Activated T-cell treated with anti-CD3 and anti-CD28 coated beads, Interleukin-2, amount 50 U/mL, for 24 hours (primary cell): ENCODE data around the gene DICER1.
A peak's percentile ranks its signal among the peaks of the same experiment; 100 is the strongest.

ENCODE experiments used
- DNase-seq: peaks from one replicate; pipeline ENCODE4 v3.0.0-alpha.2; 2020
- H3K27ac Mint-ChIP-seq: 2 replicates; pipeline ENCODE4 v1.8.0; 2020; ENCODE audit warnings: mild to moderate bottlenecking, mixed read lengths
- H3K27me3 Mint-ChIP-seq: 2 replicates; pipeline ENCODE4 v1.8.0; 2020; ENCODE audit warnings: mixed read lengths
- H3K36me3 Mint-ChIP-seq: 2 replicates; pipeline ENCODE4 v1.8.0; 2020; ENCODE audit warnings: low read depth, mixed read lengths
- H3K4me1 Mint-ChIP-seq: 2 replicates; pipeline ENCODE4 v1.8.0; 2020; ENCODE audit warnings: low read depth, mixed read lengths
- H3K4me3 Mint-ChIP-seq: 2 replicates; pipeline ENCODE4 v1.8.0; 2020; ENCODE audit warnings: mild to moderate bottlenecking, moderate library complexity, mixed read lengths
- H3K9me3 Mint-ChIP-seq: 2 replicates; pipeline ENCODE4 v1.8.0; 2020; ENCODE audit warnings: mixed read lengths

Gene DICER1

DNA sequence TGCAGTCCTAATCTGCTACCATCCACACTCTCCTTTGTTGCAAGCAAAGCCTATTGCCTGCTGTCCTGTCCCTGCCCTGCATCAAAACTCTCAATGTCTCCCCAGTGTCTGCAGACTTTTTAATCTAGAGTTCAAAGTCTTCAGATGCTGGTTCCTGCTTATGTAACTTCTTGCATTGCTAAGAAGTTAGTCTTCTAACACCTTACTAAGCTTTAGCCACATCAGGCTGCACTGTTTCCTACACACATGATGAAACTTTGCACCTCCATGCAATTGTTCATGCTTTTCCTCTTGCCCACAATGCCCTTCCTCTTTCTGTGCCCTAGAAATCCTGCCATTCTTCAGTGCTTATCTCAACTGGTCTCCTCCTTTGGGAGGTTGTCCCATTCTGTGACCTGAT lies 16.2 kb upstream of the DICER1 start:
- Mint-ChIP-seq H3K36me3 (no peaks in the 10 kb centered on the region), H3K4me1 (no peaks in the 10 kb centered on the region), H3K9me3 (no peaks in the 10 kb centered on the region), H3K27me3 (peaks cover 3% of the 10 kb centered on the region), H3K27ac (no peak overlapping the region), H3K4me3 (no peak overlapping the region)
- DNase-seq: no peak

DNA sequence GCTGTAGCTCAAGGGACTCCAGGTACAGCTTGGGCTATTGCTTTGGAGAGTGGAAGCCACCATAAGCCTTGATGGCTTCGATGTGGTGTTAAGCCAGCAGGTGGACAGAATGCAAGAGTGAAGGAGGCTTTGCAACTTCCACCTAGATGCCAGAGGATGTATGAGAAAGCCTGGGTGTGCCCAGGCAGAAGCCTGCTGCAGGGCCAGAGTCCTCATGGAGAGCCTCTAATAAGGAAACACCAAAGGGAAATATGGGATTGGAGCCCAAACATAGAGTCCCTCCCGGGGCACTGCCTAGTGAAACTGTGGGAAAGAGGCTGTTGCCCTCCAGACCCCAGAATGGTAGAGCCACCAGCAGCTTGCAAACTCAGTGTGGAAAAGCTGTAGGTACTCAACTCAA lies 9.8 kb upstream of the DICER1 start:
- Mint-ChIP-seq H3K9me3 (peaks cover 8% of the 10 kb centered on the region), H3K27me3 (no peaks in the 10 kb centered on the region), H3K4me1 (no peaks in the 10 kb centered on the region), H3K4me3 (no peak overlapping the region), H3K27ac (no peak overlapping the region), H3K36me3 (no peaks in the 10 kb centered on the region)
- DNase-seq: no peak

DNA sequence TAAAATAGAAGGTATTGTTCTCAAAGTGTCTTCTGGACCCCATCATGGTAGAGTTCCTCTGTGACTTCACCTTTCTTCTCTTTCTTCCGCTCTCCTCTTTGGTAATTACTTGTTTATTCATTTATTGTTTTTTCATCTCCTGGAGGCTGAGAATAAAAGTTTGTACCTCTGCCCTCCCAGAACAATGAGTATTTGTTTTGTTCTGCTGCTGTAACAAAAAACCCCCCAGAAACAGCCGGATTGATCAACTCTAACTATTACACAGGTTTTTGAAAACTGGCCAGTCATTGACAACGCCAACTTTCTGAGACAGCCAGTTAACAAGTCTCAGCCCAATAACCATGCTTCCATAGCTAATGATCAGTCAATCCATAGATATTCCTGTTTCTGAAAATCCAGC lies 8.2 kb upstream of the DICER1 start:
- no peaks in the 10 kb centered on the region for H3K36me3 Mint-ChIP-seq
- H3K27me3 Mint-ChIP-seq: no peaks in the 10 kb centered on the region
- no peaks in the 10 kb centered on the region for H3K4me1 Mint-ChIP-seq
- H3K4me3 Mint-ChIP-seq: no peak overlapping the region
- peaks cover 8% of the 10 kb centered on the region for H3K9me3 Mint-ChIP-seq
- no peak for DNase-seq
- no peak overlapping the region for H3K27ac Mint-ChIP-seq

DNA sequence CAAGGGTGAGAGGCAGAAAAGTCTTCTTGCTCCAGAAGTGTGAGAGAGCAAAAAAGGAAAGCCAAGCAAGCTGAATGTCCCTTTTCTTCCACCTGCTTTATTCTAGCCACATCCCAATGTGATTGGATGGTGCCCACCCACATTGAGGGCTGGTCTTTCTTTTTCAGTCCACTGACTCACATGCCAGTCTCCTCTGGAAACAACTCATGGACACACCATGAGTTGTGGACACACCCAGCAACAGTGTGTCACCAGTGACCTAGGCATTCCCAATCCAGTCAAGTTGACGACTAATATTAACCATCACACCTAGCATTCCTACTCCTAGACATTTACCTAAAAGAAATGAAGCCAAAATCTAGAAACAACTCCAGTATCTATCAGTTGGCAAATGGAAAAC lies 7.2 kb upstream of the DICER1 start:
- no peak for DNase-seq
- peaks cover 8% of the 10 kb centered on the region for H3K9me3 Mint-ChIP-seq
- no peak overlapping the region for H3K4me3 Mint-ChIP-seq
- H3K4me1 Mint-ChIP-seq: no peaks in the 10 kb centered on the region
- H3K27ac Mint-ChIP-seq: no peak overlapping the region
- no peaks in the 10 kb centered on the region for H3K27me3 Mint-ChIP-seq
- no peaks in the 10 kb centered on the region for H3K36me3 Mint-ChIP-seq

DNA sequence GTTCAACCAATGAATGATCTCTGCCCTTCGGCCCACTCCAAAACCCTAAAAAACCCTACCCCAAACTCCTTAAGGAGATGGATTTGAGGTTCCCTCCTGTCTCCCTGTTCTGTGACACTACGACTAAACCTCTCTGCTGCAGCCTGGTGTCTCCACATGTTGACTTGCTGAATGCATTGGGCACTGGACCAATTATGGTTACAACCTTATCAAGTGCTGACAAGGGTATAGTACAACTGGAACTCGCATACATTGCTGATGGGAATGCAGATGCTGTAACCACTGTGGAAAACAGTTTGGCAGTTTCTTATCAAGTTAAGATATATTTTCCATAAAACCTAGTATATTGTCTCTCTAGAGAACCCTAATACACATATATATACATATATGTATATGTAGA lies 6.3 kb upstream of the DICER1 start:
- no peaks in the 10 kb centered on the region for H3K27me3 Mint-ChIP-seq
- H3K4me3 Mint-ChIP-seq: no peak overlapping the region
- H3K9me3 Mint-ChIP-seq: peaks cover 8% of the 10 kb centered on the region

DNA sequence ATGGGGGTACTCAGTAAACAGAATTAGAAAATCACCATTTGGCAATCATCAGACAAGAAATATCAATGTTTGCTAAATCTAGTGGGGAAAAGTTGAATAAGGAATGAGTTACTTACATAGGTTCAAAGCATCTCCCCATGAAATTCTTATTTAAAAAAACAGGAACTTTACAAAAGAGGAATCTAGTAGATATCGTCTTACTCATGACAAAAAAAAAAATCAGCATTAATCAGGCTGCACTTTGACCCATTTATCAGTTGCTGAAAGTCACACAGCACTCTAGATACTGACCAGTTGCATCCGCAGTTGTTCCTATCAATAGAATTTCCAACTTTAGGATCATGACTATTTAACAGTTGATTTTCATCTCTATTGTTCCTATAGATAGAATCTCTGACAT lies 5.8 kb upstream of the DICER1 start:
- Mint-ChIP-seq H3K36me3 (no peaks in the 10 kb centered on the region), H3K27ac (no peak overlapping the region), H3K4me1 (peaks cover 2% of the 10 kb centered on the region), H3K9me3 (peaks cover 8% of the 10 kb centered on the region), H3K4me3 (no peak overlapping the region), H3K27me3 (no peaks in the 10 kb centered on the region)
- DNase-seq: no peak

More for the DNA sequence above, 6.3 kb upstream of the DICER1 start:
- no peaks in the 10 kb centered on the region for H3K36me3 Mint-ChIP-seq
- H3K27ac Mint-ChIP-seq: no peak overlapping the region
- DNase-seq: no peak
- peaks cover 2% of the 10 kb centered on the region for H3K4me1 Mint-ChIP-seq

DNA sequence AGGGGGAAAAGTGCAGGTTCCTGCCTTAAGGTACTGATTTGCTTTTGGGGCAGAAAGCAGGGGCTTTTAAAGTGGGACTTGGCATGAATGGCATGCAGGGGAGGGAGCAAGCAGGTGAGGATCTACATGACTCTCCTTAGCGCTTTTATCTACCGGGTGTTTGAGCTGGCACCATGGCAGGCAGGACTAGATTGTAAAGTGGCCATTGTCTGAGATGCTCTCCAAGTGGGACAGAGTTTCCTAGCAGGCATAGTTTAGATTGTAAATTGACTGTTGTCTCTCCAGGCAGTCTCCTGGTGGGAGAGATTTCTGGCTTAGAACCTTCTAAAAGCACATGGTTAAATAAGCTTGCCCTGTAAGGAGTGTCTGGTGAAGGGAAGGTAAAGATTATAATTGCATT lies 5.3 kb upstream of the DICER1 start:
- no peaks in the 10 kb centered on the region for H3K27me3 Mint-ChIP-seq

DNA sequence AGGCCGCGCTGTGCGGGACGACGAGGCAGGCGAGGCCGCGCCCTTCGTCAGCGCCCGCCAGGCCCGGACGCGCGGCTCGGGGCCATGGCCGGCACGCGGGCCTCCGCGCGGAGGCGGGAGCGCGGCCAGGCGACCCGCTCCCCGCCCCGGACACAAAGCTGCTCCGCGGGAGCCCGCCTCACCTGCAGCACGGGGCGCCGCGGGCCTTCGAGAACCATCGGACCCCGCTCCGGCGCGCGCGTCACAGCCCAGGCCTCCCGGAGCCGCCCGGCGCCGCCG lies 342 bp downstream of the DICER1 start:
- no peak for DNase-seq
- H3K27me3 Mint-ChIP-seq: no peaks in the 10 kb centered on the region
- no peaks in the 10 kb centered on the region for H3K9me3 Mint-ChIP-seq
- H3K36me3 Mint-ChIP-seq: peaks cover 42% of the 10 kb centered on the region
- peak overlapping the region; percentile 99 for H3K27ac Mint-ChIP-seq
- H3K4me3 Mint-ChIP-seq: peak overlapping the region; percentile 94
- H3K4me1 Mint-ChIP-seq: peaks cover 44% of the 10 kb centered on the region

More for the DNA sequence above, 5.3 kb upstream of the DICER1 start:
- Mint-ChIP-seq H3K4me1 (peaks cover 6% of the 10 kb centered on the region), H3K27ac (no peak overlapping the region), H3K36me3 (peaks cover 3% of the 10 kb centered on the region), H3K9me3 (peaks cover 8% of the 10 kb centered on the region), H3K4me3 (no peak overlapping the region)
- no peak for DNase-seq

DNA sequence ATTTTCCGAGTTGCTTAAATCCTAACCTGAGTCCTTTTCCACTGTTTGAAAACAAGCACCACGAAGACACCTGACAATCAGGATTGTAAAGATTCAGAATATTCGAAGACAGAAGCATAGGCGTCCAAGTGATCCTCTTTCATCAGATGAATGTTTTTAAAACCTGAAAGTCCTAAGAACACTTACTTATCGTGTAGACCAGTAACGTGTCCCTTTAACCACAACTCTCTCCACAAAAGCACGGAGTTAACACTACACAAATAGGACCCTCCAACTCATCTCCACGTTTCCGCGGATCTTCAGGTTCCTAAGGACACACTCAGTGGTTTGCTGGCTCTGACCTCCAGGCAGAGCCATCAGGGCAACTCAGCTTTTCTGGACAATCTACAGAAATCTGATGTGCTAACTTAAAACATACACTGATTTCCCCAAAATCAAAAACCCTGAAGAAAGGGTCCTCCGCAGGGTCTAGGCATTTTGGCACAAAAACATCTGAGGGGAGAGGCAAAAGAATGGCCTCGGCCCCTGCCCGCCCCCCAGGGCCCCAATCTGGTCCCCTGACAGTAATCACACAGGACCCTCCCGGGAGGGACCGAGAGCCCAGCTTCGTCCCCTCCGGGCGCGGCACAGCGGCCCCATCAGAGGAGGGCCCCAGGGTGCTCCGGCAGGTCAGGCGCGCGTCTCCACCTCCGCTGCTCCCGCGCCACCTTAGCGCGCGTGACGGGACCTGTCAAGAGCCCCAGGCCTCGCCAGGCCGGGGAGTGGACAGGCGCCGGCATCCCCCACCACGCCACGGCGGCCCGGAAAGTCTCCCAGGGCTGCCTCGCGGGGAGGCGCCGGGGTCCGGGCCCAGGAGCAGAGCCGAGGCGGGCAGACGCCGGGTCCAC lies 925 bp downstream of the DICER1 start:
- DNase-seq: peak; percentile 70
- Mint-ChIP-seq H3K36me3 (peaks cover 46% of the 10 kb centered on the region), H3K27ac (peak overlapping the region; percentile 89), H3K4me1 (peaks cover 49% of the 10 kb centered on the region), H3K27me3 (no peaks in the 10 kb centered on the region), H3K4me3 (peak overlapping the region; percentile 87), H3K9me3 (no peaks in the 10 kb centered on the region)

DNA sequence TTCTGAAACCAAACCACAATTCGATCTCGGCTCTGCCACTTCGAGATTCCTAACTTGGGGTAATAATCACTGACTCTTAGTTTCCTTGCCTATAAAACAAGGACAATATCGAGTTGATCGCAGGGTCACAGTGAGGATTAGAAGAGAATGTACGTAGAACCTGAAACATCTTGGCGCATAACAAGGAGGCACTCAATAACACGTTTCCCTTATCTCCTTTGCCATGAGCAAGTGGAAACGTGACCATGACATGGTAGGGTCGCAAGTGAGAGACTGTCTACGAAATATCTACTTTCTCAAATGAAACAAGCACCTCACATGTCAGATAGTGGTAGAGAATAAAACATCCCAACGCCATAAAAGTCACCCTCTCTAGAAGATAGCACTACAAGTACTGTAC lies 2.3 kb downstream of the DICER1 start:
- Mint-ChIP-seq H3K27me3 (no peaks in the 10 kb centered on the region), H3K27ac (peak overlapping the region; percentile 89), H3K9me3 (no peaks in the 10 kb centered on the region), H3K4me3 (peak overlapping the region; percentile 87), H3K4me1 (peaks cover 63% of the 10 kb centered on the region), H3K36me3 (peaks cover 46% of the 10 kb centered on the region)
- DNase-seq: no peak

DNA sequence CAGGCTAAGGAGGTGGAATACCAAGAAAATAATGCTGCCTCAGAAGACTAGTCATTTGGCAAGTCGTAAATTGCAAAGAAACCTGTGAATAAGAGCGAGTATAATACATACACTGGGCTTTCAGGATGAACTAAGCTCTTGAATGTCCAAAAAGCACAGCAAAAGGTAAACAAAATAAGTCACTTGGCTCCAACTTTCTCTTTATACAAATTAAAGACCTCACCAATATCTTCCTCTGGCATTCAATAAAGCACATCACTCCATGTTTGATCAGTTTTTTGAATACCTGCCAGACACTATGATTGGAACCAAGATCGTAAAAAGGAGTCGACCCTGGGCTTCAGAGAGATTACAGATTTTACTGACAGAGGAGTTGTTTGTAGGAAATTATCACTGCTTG lies 3.5 kb downstream of the DICER1 start:
- H3K27me3 Mint-ChIP-seq: no peaks in the 10 kb centered on the region
- peak overlapping the region; percentile 38 for H3K27ac Mint-ChIP-seq
- no peak for DNase-seq
- no peak overlapping the region for H3K4me3 Mint-ChIP-seq
- peaks cover 46% of the 10 kb centered on the region for H3K36me3 Mint-ChIP-seq
- H3K4me1 Mint-ChIP-seq: peaks cover 73% of the 10 kb centered on the region
- H3K9me3 Mint-ChIP-seq: no peaks in the 10 kb centered on the region

DNA sequence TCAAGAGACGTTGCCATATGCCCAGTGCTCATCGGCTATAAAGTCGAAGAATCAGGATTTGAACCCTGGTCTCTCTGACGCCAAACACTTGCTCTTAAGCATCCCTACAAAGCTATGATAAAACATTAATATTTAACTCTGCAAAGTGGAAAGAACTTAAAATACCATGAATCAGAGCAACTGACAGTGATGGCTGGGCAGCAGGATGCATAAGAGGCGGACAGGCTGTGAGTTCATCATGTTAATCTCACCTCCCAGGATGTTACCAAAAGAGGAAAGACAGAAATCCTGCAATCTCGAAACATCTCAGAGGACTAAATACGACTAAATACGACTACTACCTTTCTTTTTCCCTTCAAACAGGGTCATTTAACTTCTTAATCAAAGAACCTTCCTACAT lies 5.8 kb downstream of the DICER1 start:
- Mint-ChIP-seq H3K4me3 (no peak overlapping the region), H3K4me1 (peaks cover 82% of the 10 kb centered on the region), H3K36me3 (peaks cover 54% of the 10 kb centered on the region), H3K27ac (no peak overlapping the region), H3K27me3 (no peaks in the 10 kb centered on the region), H3K9me3 (no peaks in the 10 kb centered on the region)
- no peak for DNase-seq

DNA sequence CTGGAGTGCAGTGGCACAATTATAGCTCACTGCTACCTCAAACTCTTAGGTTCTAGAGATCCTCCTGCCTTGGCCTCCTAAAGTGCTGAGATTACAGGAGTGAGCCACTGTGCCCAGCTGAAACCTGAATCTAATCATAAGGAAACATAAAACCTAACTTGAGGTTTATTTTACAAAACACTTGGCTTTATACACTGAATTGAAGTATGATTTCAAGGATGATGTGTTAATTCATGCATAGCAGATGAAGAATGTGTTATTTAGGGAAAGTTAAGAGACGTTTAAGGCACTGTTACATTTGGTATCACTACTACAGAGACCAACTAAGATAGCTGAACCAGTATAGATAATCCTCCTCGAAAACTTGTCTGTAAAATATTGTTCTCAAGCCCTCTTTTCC lies 6.4 kb downstream of the DICER1 start:
- Mint-ChIP-seq H3K36me3 (peaks cover 54% of the 10 kb centered on the region), H3K27ac (peak overlapping the region; percentile 28), H3K4me3 (no peak overlapping the region), H3K4me1 (peaks cover 83% of the 10 kb centered on the region), H3K9me3 (peaks cover 1% of the 10 kb centered on the region), H3K27me3 (no peaks in the 10 kb centered on the region)
- DNase-seq: no peak

DNA sequence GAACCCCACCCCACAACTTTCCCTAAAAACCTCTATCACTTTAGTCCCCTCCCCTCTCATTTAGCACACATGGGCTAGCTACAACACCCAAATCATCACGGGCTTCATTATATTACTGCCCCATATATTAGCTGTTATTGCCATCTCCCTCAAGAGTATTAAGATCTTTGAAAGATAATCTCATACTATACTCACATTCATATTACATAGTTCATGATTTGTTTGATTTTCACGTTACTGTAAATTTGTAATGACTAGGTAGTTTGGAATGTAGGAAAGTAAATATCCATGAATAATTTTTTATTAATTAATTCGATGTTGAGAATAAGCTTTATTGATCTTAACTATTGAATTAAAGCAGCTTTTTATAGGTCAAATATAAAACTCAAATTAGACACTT lies 7.9 kb downstream of the DICER1 start:
- no peak for DNase-seq
- Mint-ChIP-seq H3K27me3 (no peaks in the 10 kb centered on the region), H3K9me3 (peaks cover 11% of the 10 kb centered on the region), H3K27ac (no peak overlapping the region), H3K4me3 (no peak overlapping the region), H3K36me3 (peaks cover 50% of the 10 kb centered on the region), H3K4me1 (peaks cover 79% of the 10 kb centered on the region)

DNA sequence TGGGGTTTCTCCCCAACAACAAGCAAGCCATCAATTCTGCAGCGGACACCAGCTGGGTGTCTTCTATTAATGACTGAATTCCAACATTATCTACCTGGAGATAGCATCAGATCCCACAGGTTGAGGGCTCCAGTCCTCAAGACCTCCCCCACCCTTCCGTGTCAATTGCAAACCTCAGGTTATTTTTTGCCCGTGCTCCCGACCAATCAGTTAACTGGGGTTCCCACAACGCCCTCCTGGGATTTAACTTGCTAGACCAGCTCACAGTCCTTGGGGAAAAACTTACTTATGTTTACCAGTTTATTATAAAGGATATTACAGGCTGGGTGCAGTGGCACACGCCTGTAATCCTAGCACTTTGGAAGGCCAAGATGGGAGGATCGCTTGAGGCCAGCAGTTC lies 9.7 kb downstream of the DICER1 start:
- Mint-ChIP-seq H3K4me3 (no peak overlapping the region), H3K4me1 (peaks cover 82% of the 10 kb centered on the region), H3K27ac (no peak overlapping the region), H3K9me3 (peaks cover 11% of the 10 kb centered on the region), H3K36me3 (peaks cover 39% of the 10 kb centered on the region), H3K27me3 (no peaks in the 10 kb centered on the region)
- no peak for DNase-seq
